Measurements from ENCODE around the gene AKR1B1. TPM values are rescaled to one million over a fixed set of nuclear protein-coding genes. Genes with fewer than 3 reads are reported as not detected.

Gene AKR1B1
- total RNA-seq, 1 experiment from 2014 or later: 288 TPM

DNA sequence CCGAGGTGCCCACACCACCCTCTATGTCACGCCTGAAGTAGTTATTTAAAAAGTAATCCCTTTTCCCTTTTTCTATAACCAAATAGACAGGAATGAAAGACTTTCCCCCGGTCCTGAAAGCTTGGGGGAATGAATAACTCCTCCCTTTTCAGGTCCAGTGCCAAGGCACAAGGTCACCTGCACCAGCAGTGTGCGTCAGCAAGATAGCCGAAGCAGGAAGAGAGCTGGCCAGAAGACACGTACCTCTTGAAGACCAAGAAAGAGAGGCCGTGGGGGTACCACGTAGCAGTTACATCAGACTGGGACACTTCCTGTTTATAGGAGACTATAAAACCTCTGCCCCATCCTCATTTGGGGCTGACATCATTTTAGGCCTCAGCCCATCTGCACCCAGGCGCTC, 10.7 kb upstream of the AKR1B1 start:
- DNase-seq (ENCODE audit: low spot score): no peak

DNA sequence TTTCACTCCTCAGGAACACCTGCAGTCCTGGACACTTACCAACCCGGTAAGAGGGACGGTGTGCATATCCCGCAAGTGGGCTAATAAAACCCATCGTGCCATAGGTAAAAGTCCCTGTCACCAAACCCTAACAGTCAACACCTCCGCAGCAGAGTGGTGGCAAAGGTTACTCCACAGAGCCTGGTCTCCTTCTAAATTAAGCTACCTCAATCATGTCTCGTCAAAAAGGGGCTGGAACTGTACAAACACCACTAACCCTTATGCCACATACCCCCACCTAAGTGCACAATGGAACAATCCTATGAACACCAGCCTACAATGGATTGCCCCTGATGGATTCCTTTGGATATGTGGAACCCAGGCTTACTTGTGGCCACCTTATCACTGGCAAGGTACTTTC, 9.6 kb upstream of the AKR1B1 start:
- no peak for DNase-seq (ENCODE audit: low spot score)

GRCh38 chr7:134468054-134468453, 9.2 kb upstream of the AKR1B1 start:
- no peak for DNase-seq (ENCODE audit: low spot score)

- no peak for DNase-seq (ENCODE audit: low spot score)
Observed at GRCh38 chr7:134465491-134465890, 6.6 kb upstream of the AKR1B1 start.

GRCh38 chr7:134464496-134464895, 5.6 kb upstream of the AKR1B1 start:
- no peak for DNase-seq (ENCODE audit: low spot score)

DNA sequence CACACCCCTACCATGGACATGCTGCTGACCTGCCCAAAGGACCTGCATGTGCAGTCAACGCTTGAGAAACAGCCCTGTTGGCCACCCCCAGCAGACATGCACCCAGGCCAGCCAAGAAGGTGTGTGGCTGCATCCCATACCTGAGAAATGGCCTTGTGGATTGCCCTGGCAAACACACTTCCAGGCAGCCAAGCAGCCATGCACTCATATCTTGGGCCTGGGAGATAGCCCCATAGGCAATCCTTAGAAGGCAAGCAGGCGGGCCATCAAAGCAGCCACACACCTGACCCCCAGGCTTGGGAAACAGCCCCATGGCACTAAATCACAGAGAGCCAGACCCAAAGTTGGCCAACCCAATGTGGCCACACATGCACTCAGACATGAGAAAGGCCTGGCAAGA, 4.9 kb upstream of the AKR1B1 start:
- no peak for DNase-seq (ENCODE audit: low spot score)

GRCh38 chr7:134462337-134462925, 3.5 kb upstream of the AKR1B1 start:
- peak; percentile 63 for DNase-seq (ENCODE audit: low spot score)

DNA sequence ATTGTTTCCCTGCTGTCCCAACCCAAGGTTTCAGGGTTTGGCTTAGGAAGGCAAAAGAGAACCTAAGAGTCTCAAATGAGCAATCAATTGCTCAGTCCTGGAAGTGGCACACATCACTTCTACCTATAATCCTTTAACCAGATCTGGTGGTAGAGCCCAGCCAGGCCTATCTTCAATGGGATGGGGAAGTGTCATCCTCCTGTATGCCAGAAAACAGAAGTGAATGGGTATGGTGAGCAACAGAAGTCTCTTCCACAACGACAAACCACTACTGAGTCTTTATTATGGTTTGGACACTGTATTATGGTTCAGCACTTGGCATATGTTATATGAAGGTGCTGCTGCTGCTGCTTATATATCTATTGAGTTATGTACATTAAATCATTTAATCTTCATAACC, 3.0 kb upstream of the AKR1B1 start:
- DNase-seq (ENCODE audit: low spot score): no peak

- DNase-seq (ENCODE audit: low spot score): no peak
Observed at GRCh38 chr7:134459981-134460380, 1.1 kb upstream of the AKR1B1 start.

DNA sequence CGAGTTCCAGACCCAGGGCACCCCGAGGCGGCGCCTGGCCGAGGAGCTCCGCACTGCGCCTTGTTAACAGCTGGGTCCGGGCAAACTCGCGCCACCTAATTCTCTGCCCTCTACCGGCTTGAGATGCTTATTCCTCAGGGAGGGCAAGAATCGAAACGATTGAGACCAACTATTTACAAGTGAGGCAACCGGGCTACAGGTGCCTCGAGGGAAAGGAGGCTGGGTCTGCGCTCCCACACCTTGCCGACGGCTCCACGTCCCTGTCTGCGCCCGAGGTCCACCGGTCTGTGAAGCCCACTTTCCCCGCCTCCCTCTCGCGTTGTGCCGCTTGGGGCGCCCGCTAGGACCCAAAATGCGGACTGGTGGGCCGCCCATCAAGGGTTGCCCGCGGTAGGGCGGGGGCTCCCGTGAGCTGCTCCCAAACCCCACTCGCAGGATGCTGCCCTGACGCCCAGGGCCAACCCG, 527 bp downstream of the AKR1B1 start:
- peak; percentile 58 for DNase-seq (ENCODE audit: low spot score)

DNA sequence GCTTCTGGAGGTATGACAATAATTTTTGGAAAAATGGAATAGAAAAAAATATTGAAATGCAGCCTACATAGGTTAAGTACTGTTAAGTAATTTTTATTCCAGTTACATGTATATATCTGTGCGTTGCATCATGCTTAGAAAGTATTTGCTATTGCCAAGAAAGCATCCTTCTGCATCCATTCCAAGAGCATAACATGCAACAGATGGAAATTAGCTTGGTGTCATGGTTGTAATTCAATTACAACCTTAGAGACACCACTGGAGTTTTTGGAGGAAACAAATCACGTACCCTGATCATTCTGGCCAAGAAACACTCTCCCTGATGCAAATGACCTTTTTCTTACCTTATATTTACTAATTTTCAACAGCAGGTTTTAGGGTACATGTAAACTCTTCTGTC, 1.7 kb downstream of the AKR1B1 start:
- no peak for DNase-seq (ENCODE audit: low spot score)

- DNase-seq (ENCODE audit: low spot score): no peak
Observed at GRCh38 chr7:134454277-134454676, 4.6 kb downstream of the AKR1B1 start.

DNA sequence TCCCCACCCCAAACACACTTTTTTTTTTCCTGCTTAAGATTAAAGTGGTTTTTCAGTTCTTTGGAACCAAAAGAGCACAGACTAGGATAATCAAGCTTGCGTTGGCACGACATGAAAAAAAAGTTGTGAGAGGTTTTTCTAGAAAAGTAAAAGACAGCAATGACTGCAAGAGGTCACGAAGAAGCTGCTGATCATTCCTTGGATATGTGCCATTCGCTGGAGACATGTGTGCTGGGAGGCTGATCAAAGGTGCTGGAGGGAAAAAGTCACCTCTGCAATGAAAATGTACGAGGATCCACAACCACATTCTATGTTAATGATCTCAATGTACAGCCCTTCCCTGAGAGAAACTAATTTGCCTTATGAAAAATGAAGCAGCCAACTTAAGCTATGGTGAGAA, 5.4 kb downstream of the AKR1B1 start:
- no peak for DNase-seq (ENCODE audit: low spot score)

GRCh38 chr7:134452991-134453473, 5.9 kb downstream of the AKR1B1 start:
- no peak for DNase-seq (ENCODE audit: low spot score)

DNA sequence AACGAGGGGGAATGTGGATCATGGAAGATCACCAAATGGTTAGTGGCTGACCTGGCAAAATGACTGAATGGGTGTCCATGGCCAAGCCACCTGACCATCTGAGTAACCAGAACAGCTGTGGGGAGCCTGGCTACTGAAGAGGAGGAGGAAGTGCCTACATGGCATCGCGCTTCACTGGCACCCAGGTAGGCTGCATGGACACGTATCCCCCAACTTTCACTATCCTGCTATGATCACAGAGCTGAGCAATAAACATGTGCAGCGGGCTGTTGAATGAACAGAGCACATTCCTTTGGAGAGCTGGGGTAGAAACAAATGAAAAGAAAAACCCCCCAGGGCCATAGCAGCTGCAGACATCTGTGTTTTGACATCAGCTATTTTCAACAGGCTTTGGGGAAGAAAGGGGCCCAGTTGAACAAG, 6.5 kb downstream of the AKR1B1 start:
- no peak for DNase-seq (ENCODE audit: low spot score)

DNA sequence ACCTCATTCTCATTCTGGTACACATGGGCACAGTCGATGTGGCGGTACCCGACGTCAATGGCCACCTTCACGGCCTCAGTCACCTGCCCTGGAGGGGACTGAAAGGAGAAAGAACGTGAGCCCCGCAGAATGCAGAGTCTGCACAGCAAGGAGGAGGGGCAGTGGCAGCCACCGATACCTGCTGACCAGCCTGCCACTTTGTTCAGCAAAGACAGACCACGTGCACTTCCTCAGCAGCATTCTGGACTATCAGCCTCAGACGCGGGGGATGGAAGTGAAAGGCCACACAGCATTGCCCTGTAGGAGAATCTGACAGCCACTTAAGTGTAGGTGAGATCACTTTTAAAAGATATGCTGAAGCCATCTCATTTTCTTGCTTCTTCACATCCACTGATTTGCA, 7.2 kb downstream of the AKR1B1 start:
- no peak for DNase-seq (ENCODE audit: low spot score)

DNA sequence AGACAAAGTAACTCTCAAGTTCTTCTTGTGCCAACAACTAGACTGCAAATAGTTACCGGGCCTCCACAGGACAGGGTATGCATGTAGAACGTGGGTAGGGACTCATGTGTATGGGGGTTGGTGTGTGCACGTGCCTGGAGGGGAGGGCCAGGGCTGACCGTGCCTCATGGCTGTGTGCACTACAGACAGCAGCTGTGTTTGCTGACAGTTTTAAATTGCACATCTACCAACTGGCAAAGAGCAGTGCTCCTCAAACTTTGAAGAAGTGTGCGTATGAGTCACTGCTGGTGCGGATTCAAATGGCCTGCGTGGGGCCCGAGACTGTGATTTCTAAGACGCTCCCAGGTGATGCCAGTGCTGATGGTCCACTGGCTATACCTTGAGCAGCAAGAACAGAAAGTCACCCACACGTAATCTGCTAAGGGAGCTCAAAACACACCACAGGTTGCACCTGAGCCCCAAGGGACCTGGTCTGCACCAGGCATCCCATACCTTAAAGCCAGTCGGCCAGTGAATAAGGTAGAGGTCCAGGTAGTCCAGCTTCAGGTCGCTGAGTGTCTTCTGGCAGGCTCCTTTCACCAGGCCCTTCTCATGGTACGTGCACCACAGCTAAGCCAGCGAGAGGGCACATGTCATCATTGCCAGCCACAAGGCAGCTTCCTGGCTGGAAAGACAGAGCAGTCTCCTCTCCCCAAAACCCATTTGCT, 8.5 kb downstream of the AKR1B1 start:
- no peak for DNase-seq (ENCODE audit: low spot score)

GRCh38 chr7:134449680-134450079, 9.2 kb downstream of the AKR1B1 start:
- DNase-seq (ENCODE audit: low spot score): peak; percentile 48

DNA sequence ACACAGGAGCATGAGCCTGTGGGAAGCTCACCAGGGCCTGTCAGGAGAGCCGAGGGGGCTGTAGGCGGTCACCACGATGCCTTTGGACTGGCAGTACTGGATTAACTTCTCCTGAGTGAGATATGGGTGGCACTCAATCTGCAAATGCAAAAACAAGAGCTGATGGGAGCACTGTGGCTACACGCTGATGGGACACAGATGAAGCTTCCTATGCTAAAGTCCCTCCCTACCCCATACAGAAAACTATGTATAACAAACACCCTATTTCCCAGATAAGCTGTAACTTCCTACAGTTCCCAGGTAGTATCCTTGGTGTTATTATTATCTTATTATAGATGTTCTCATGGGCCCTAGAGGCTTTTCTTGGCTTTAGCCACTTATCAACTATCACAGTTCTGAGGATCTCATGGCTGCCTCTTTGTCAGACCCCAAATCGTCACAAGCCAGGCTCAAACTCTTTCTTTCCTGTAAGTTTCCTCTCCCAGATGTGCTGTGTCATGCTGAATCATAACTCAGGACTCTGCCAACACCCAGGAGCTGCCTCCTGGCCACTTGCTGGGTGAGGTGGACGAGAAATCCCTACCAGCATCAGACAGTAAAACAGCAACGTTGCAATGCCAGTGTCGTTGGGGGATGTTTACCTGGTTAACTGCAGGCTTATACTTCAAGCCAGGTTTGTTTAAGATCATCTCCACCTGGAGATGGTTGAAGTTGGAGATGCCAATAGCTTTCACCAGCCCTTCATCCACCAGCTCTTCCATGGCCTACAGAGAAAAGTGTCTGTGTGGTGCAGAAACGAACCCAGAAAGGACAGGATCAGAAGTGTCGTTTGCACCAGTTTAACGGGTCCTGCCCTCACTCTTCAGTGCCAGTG, 10.3 kb downstream of the AKR1B1 start:
- peak; percentile 77 for DNase-seq (ENCODE audit: low spot score)

DNA sequence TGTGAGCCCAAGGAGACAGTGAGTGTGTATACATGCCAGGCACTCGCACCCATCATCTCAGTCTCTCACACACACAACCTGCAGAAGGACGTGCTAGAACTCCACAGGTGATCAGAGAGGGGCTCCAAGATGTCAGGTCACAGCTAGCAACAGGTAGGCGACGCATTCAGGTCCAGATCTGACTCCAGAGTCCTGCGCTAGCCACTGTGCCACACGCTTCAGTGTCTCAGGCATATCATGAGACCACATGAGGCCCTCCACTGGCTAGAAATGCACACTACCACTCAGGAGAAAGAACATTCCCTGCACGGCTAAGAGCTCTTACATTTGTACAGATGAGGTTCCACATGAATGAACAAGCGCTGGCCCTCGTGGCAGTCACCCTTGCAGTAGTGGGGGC, 11.5 kb downstream of the AKR1B1 start:
- DNase-seq (ENCODE audit: low spot score): no peak

GRCh38 chr7:134446923-134447322, 12.0 kb downstream of the AKR1B1 start:
- no peak for DNase-seq (ENCODE audit: low spot score)

GRCh38 chr7:134446446-134446845, 12.5 kb downstream of the AKR1B1 start:
- no peak for DNase-seq (ENCODE audit: low spot score)

- DNase-seq (ENCODE audit: low spot score): no peak
Observed at GRCh38 chr7:134444961-134445315, 14.0 kb downstream of the AKR1B1 start.

Data from H4 (cell line).